22Rv1 (cell line): Measurements from ENCODE around the gene PDE5A.

ENCODE experiments used
- CTCF ChIP-seq: fragments of 450-650 bp; IDR thresholded peaks from 2 replicates; pipeline ENCODE4 v1.5.1; 2017; ENCODE audit warnings: mild to moderate bottlenecking
- ZFX ChIP-seq: fragments of 450-650 bp; IDR thresholded peaks from 2 replicates; pipeline ENCODE4 v1.6.1; 2017; ENCODE audit warnings: antibody characterized with exemption, borderline replicate concordance

- TF ChIP-seq CTCF (no peak), ZFX (no peak)
These were observed 39.4 kb downstream of the PDE5A start for GRCh38 chr4:119589165-119589564.
